Spleen (tissue), 7 donors: ENCODE results near the gene KLF9.

ENCODE experiments used
- POLR2AphosphoS5 ChIP-seq, 3 donors: sonication (generic); formaldehyde crosslinking; IDR thresholded peaks; one replicate each; pipeline ENCODE4 v1.5.1; 2017; ENCODE audit warnings: antibody characterized with exemption in 3 of 3
- TF ChIP-seq, protein P1 (sequence below), 11 experiments: fragments of 200-600 bp in 7 of 11; fragments of 450-650 bp in 4 of 11; sonication (generic) in 4 of 11; IDR thresholded peaks in 8 of 11; conservative IDR thresholded peaks in 3 of 11; 1 replicate in 7 of 11; 2 replicates in 4 of 11; pipeline versions ENCODE4 v1.4.0 to v1.8.0; 2016 to 2021; ENCODE audit warnings: antibody characterized with exemption in 11 of 11, inconsistent platforms in 4 of 11, mild to moderate bottlenecking in 1 of 11
- donor health status: DM: no; HTN: no; CAD: no; lungs with moderate emphysema.
- donor health status: DM: no; HTN: no; CAD: no.
- donor health status: DM: no; HTN: no; CAD: no.

DNA sequence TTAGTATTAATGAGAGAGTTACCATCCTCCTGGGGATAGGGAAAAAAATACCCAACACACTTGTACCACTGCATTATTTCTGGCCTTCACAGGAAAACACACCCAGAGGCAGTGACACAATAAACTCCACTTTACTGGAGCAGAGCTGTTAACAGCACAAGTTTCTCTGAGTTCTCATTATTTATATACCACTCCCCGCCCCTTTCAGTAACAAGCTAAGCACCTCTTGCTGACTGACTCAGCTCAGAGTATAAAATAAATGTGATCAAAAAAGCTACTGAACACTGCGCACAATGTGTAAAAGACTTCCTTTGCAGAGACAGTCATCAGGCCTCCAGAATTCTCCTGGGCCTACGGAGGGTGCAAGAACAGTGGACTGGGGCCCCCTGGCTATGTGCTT is 21.6 kb downstream of the KLF9 start:
- no peak for TF ChIP-seq POLR2AphosphoS5 (IDR thresholded peaks at IDR 0.05)
- TF ChIP-seq, protein P1, sequence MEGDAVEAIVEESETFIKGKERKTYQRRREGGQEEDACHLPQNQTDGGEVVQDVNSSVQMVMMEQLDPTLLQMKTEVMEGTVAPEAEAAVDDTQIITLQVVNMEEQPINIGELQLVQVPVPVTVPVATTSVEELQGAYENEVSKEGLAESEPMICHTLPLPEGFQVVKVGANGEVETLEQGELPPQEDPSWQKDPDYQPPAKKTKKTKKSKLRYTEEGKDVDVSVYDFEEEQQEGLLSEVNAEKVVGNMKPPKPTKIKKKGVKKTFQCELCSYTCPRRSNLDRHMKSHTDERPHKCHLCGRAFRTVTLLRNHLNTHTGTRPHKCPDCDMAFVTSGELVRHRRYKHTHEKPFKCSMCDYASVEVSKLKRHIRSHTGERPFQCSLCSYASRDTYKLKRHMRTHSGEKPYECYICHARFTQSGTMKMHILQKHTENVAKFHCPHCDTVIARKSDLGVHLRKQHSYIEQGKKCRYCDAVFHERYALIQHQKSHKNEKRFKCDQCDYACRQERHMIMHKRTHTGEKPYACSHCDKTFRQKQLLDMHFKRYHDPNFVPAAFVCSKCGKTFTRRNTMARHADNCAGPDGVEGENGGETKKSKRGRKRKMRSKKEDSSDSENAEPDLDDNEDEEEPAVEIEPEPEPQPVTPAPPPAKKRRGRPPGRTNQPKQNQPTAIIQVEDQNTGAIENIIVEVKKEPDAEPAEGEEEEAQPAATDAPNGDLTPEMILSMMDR (IDR thresholded peaks at IDR 0.05 in 8 of 11, conservative IDR thresholded peaks at IDR 0.05 in 3 of 11): no peak
